ENCODE data around the gene CAV3. TPM values are rescaled to one million over a fixed set of nuclear protein-coding genes. Genes with fewer than 3 reads are reported as not detected.

The CAV3 gene
- total RNA-seq, 1 donor from 2014 or later, result not detected

DNA sequence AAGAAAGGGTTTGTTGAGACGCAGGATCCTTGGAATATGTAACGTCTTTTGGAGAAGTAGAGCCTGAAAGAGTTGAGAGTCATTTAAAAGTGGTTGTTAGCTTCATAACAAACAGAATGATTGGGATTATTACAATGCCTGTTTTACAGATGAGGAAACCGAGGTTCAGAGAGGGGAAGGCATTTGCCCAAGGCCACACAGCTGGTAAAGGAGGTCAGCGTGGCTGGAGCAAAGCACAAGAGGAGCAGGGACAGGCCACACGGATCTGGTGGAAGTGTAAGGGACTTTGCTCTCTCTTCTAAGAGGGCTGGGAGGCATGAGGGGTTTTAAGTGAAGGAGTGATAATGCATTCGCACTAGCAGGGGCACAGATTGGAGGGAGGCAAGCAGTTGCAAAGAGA lies 42.0 kb downstream of the CAV3 start:
- Mint-ChIP-seq H3K36me3 (ENCODE audit: insufficient read depth) (no peaks in the 10 kb centered on the region), H3K27ac (no peak overlapping the region), H3K27me3 (peaks cover 28% of the 10 kb centered on the region), H3K9me3 (ENCODE audit: low read depth) (no peaks in the 10 kb centered on the region), H3K4me3 (ENCODE audit: low read depth) (no peak overlapping the region), H3K4me1 (ENCODE audit: low read depth) (no peaks in the 10 kb centered on the region)
- DNase-seq (ENCODE audit: low spot score, unreplicated experiment), result no peak
- TF ChIP-seq, protein P1, sequence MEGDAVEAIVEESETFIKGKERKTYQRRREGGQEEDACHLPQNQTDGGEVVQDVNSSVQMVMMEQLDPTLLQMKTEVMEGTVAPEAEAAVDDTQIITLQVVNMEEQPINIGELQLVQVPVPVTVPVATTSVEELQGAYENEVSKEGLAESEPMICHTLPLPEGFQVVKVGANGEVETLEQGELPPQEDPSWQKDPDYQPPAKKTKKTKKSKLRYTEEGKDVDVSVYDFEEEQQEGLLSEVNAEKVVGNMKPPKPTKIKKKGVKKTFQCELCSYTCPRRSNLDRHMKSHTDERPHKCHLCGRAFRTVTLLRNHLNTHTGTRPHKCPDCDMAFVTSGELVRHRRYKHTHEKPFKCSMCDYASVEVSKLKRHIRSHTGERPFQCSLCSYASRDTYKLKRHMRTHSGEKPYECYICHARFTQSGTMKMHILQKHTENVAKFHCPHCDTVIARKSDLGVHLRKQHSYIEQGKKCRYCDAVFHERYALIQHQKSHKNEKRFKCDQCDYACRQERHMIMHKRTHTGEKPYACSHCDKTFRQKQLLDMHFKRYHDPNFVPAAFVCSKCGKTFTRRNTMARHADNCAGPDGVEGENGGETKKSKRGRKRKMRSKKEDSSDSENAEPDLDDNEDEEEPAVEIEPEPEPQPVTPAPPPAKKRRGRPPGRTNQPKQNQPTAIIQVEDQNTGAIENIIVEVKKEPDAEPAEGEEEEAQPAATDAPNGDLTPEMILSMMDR (IDR thresholded peaks at IDR 0.05; ENCODE audit: unreplicated experiment), result no peak

DNA sequence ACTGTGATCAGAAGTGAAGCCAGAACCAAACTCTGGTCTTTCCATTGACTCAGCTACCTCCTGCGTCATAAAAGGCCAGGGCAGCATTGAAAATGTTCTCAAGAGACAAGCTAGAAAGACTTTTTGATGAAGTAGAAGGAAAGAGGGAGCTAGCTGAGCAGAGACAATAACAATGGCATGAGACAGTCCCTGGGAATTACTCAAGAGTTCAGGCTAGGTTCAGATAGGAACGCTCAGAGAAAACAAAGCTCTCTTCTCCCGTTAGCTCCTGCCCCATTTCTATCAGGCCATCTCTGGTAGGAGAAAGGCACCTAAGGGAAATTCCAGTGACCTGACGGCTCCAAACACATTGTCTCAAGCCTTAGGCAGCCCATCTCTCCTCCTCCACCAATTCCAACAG lies 42.8 kb downstream of the CAV3 start:
- no peak for DNase-seq (ENCODE audit: low spot score, unreplicated experiment)
- Mint-ChIP-seq H3K36me3 (ENCODE audit: insufficient read depth) (no peaks in the 10 kb centered on the region), H3K4me1 (ENCODE audit: low read depth) (no peaks in the 10 kb centered on the region), H3K4me3 (ENCODE audit: low read depth) (no peak overlapping the region), H3K27ac (no peak overlapping the region), H3K27me3 (peaks cover 20% of the 10 kb centered on the region), H3K9me3 (ENCODE audit: low read depth) (no peaks in the 10 kb centered on the region)
- TF ChIP-seq, protein P1 (IDR thresholded peaks at IDR 0.05; ENCODE audit: unreplicated experiment), result no peak

DNA sequence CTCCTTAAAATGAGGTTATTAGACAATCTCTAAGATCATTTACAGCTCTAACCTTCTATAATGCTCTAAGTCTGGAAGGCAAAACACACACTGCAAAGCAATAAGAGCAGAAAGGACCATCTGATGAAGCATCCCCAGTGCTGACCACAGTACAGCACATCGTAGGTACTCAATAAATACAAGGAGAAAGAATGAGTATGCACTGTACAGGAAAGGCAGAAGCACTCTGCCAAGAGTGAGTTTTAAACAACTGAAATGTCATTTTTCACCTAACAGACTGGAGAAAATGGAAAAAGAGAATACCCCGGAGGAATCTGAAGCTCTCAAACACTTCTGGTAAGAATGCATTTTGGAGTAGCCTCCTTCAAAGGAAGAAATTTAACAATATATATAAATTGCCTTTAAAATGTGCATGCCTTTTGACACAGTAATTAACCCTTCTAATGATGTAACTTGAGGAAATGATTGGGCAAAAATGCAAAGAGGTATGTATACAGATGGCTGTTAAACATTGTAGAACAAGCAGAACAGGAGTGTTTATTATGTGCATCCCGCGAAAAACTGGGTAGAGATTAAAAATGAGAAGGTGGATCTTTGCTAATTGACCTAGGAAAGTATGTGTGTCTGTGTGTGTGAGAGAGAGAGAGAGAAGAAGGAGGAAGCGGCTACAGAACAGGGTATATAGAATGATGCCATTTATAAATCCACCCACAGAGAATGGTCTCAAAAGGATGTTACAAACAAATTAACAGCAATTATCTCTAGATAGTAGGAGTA lies 43.8 kb downstream of the CAV3 start:
- H3K27me3 Mint-ChIP-seq, result peaks cover 14% of the 10 kb centered on the region
- H3K4me1 Mint-ChIP-seq (ENCODE audit: low read depth), result no peaks in the 10 kb centered on the region
- H3K27ac Mint-ChIP-seq, result no peak overlapping the region
- TF ChIP-seq, protein P1 (IDR thresholded peaks at IDR 0.05; ENCODE audit: unreplicated experiment), result no peak
- H3K4me3 Mint-ChIP-seq (ENCODE audit: low read depth), result no peak overlapping the region
- no peaks in the 10 kb centered on the region for H3K36me3 Mint-ChIP-seq (ENCODE audit: insufficient read depth)
- DNase-seq (ENCODE audit: low spot score, unreplicated experiment), result no peak
- H3K9me3 Mint-ChIP-seq (ENCODE audit: low read depth), result no peaks in the 10 kb centered on the region

DNA sequence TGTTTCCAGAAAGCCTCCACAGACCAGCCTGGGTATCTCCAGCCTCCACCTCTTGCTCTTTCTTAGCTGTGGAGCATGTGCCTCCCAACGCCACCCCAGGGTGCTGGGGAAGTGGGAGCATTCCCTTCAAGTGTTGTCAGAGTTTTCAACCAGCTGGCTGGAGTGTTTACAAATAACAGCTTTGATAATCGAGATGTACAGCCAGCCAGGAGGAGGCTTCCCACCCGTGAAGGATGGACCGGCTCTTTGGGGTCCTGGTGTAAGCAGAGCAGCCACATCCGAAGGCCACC lies 44.3 kb downstream of the CAV3 start:
- Mint-ChIP-seq H3K4me1 (ENCODE audit: low read depth) (no peaks in the 10 kb centered on the region), H3K4me3 (ENCODE audit: low read depth) (no peak overlapping the region), H3K27ac (no peak overlapping the region), H3K36me3 (ENCODE audit: insufficient read depth) (no peaks in the 10 kb centered on the region), H3K9me3 (ENCODE audit: low read depth) (no peaks in the 10 kb centered on the region), H3K27me3 (peaks cover 14% of the 10 kb centered on the region)
- DNase-seq (ENCODE audit: low spot score, unreplicated experiment), result no peak
- TF ChIP-seq, protein P1 (IDR thresholded peaks at IDR 0.05; ENCODE audit: unreplicated experiment), result no peak

DNA sequence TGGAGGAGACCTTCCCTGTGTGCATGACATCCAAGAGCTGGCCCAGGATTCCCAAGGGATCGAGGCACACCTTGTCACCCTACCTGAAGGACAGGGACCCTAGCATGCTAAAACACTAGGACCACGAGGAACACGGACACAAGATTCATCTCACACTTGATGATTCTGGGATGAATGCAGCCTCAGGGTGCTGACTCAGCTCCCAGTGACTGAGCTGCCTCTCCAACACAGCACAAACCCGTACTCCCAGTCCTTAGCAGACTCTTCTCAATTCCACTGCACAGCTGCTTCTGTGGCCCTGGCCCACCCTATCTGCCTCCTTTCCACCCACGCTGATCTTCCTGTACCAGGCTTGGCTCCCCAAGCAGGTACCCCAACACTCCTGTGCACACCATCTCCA lies 44.9 kb downstream of the CAV3 start:
- no peak for DNase-seq (ENCODE audit: low spot score, unreplicated experiment)
- Mint-ChIP-seq H3K4me3 (ENCODE audit: low read depth) (no peak overlapping the region), H3K36me3 (ENCODE audit: insufficient read depth) (no peaks in the 10 kb centered on the region), H3K9me3 (ENCODE audit: low read depth) (no peaks in the 10 kb centered on the region), H3K27ac (no peak overlapping the region), H3K27me3 (peaks cover 14% of the 10 kb centered on the region), H3K4me1 (ENCODE audit: low read depth) (no peaks in the 10 kb centered on the region)
- TF ChIP-seq, protein P1 (IDR thresholded peaks at IDR 0.05; ENCODE audit: unreplicated experiment), result no peak
